ENCODE data around the gene INPP5D. TPM values are rescaled to one million over a fixed set of nuclear protein-coding genes. Genes with fewer than 3 reads are reported as not detected.

The INPP5D gene
- total RNA-seq, 1 donor from 2014 or later, result 4.9 TPM

DNA sequence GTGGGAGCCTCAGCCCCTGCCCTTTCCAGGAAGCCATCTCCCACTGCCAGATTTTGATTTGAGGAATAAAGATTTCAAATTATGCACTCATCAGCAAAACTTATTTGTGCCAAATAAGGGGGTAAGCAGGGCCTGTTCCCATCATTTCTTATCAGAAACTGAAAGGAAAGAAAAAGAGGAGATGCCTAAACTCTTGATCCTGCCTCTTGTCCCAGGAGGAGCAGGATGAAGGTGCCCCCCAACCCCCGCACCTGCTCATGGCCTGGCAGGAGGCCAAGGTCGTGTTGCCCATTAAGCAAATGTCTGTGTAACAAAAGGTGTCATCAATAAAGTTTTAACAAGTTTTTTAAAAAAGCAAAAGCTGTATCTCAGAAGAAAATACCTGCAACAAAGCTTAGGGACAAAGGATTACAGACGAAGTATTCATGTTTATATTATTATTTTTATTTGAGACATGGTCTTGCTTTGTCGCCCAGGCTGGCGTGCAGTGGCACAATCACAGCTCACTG lies 80.0 kb downstream of the INPP5D start:
- TF ChIP-seq, protein P1, sequence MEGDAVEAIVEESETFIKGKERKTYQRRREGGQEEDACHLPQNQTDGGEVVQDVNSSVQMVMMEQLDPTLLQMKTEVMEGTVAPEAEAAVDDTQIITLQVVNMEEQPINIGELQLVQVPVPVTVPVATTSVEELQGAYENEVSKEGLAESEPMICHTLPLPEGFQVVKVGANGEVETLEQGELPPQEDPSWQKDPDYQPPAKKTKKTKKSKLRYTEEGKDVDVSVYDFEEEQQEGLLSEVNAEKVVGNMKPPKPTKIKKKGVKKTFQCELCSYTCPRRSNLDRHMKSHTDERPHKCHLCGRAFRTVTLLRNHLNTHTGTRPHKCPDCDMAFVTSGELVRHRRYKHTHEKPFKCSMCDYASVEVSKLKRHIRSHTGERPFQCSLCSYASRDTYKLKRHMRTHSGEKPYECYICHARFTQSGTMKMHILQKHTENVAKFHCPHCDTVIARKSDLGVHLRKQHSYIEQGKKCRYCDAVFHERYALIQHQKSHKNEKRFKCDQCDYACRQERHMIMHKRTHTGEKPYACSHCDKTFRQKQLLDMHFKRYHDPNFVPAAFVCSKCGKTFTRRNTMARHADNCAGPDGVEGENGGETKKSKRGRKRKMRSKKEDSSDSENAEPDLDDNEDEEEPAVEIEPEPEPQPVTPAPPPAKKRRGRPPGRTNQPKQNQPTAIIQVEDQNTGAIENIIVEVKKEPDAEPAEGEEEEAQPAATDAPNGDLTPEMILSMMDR (IDR thresholded peaks at IDR 0.05; ENCODE audit: borderline replicate concordance), result no peak
- intact Hi-C loops (cut with micrococcal nuclease), result no loop called here
- H3K27ac ChIP-seq (replicated peaks), result no peak overlapping the region
- H3K9me3 ChIP-seq (replicated peaks), result peaks cover 11% of the 10 kb centered on the region
- DNase-seq, result no peak
- peaks cover 7% of the 10 kb centered on the region for H3K36me3 ChIP-seq
- H3K4me1 ChIP-seq, result no peaks in the 10 kb centered on the region
- H3K4me3 ChIP-seq, result no peak overlapping the region
- H3K27me3 ChIP-seq (ENCODE audit: low read depth), result peaks cover 48% of the 10 kb centered on the region

DNA sequence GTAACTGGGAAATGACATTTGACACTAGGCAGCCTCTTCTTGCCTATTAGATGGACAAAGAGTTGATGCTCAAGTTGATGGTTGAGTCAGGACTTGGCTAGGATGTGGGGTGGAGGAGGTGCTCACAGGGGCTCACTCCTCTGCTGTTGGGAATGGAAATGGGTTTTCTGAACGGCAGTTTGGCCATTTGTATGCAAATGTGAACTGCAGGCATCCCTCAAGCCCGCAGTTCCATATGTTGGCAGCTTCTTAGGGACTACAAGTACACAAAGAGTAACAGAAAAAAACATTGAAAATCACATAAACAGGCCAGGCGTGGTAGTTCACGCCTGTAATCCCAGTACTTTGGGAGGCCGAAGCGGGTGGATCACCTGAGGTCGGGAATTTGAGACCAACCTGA lies 80.8 kb downstream of the INPP5D start:
- DNase-seq, result no peak
- no peaks in the 10 kb centered on the region for H3K4me1 ChIP-seq
- peaks cover 1% of the 10 kb centered on the region for H3K36me3 ChIP-seq
- H3K9me3 ChIP-seq (replicated peaks), result peaks cover 3% of the 10 kb centered on the region
- H3K4me3 ChIP-seq, result no peak overlapping the region
- H3K27me3 ChIP-seq (ENCODE audit: low read depth), result peaks cover 49% of the 10 kb centered on the region
- H3K27ac ChIP-seq (replicated peaks), result no peak overlapping the region
- intact Hi-C loops (cut with micrococcal nuclease), result no loop called here
- TF ChIP-seq, protein P1 (IDR thresholded peaks at IDR 0.05; ENCODE audit: borderline replicate concordance), result no peak

DNA sequence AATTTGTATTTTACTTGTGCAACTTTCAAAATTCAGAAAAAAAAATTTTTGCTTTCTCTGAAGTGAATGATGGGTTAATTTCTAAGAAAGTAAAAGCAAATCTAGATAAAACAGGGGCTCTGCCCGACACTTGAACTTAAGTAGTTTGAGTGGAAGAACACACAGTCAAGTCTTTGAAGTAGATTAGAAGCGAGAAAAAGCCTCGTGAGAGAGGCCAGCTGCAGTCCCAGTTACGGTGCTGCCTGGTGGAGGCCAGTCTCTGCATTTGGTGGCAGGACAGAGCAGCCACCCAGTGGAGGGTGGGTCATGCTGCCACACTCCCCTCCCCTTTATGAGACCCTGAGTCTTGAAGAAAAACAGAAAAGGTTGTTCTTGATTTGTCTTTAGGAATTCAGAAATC lies 81.8 kb downstream of the INPP5D start:
- peaks cover 49% of the 10 kb centered on the region for H3K27me3 ChIP-seq (ENCODE audit: low read depth)
- DNase-seq, result no peak

DNA sequence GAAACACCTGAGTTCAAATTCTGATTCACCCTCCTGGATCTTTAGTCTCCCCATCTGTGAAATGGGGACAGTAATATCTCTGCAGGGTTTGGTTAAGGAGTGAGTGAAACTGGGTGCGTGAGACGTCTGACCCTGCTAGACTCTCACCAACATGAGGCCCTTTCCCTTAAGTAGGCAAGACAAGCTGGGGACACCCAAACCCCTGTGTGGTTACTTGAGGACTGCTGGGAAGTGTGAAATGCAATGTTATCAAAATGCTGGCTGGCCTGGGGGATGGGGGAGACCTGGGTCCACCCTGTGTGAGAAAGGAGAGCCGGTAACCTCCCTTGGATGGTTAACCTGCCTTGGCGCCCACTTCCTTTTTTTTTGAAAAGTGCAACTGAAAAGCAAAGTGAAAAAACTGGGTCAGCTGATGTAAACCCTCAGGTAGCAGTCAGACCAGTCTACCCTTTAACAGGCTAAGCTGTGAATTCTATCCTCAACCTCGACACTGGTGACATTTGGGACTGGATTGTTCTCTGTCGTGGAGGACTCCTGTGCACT lies 82.3 kb downstream of the INPP5D start:
- Histone ChIP-seq H3K36me3 (peaks cover 5% of the 10 kb centered on the region), H3K4me3 (no peak overlapping the region), H3K9me3 (replicated peaks) (no peaks in the 10 kb centered on the region), H3K27ac (replicated peaks) (no peak overlapping the region), H3K27me3 (ENCODE audit: low read depth) (peaks cover 49% of the 10 kb centered on the region), H3K4me1 (no peaks in the 10 kb centered on the region)
- TF ChIP-seq, protein P1 (IDR thresholded peaks at IDR 0.05; ENCODE audit: borderline replicate concordance), result no peak
- no peak for DNase-seq
- intact Hi-C loops (cut with micrococcal nuclease), result no loop called here

More for the DNA sequence above, 81.8 kb downstream of the INPP5D start:
- Histone ChIP-seq H3K4me1 (no peaks in the 10 kb centered on the region), H3K4me3 (no peak overlapping the region), H3K9me3 (replicated peaks) (no peaks in the 10 kb centered on the region), H3K36me3 (no peaks in the 10 kb centered on the region), H3K27ac (replicated peaks) (no peak overlapping the region)
- TF ChIP-seq, protein P1 (IDR thresholded peaks at IDR 0.05; ENCODE audit: borderline replicate concordance), result no peak
- intact Hi-C loops (cut with micrococcal nuclease), result no loop called here

DNA sequence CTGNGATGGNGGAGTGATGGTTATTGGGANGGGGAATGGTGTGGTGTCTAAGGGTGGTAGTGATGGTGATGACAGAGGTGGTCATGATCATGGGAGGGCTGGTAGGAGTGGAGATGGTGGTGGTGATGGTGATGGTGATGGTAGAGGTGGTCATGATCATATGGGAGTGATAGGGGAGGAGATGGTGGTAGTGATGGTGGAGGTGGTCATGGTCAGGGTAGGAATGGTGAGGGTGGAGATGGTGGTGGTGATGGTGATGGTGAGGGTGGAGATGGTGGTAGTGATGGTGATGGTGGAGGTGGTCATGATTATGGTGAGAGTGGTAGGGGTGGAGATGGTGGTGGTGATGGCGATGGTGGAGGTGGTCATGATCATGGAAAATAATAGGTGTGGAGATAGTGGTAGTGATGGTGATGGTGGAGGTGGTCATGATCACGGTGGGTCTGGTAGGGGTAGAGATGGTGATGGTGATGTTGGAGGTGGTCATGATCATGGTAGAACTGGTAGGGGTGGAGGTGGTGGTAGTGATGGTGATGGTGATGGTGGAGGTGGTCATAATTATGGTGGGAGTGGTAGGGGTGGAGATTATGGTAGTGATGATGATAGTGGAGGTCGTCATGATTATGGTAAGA lies 83.7 kb downstream of the INPP5D start:
- peaks cover 11% of the 10 kb centered on the region for H3K36me3 ChIP-seq
- no peak overlapping the region for H3K4me3 ChIP-seq

More for the DNA sequence above, 83.7 kb downstream of the INPP5D start:
- DNase-seq, result no peak
- TF ChIP-seq, protein P1 (IDR thresholded peaks at IDR 0.05; ENCODE audit: borderline replicate concordance), result no peak
- H3K27me3 ChIP-seq (ENCODE audit: low read depth), result peaks cover 45% of the 10 kb centered on the region
- no peak overlapping the region for H3K27ac ChIP-seq (replicated peaks)
- H3K4me1 ChIP-seq, result no peaks in the 10 kb centered on the region
- no peaks in the 10 kb centered on the region for H3K9me3 ChIP-seq (replicated peaks)
- intact Hi-C loops (cut with micrococcal nuclease), result no loop called here
